ENCODE measurements around the gene CDH26.
A peak's percentile ranks its signal among the peaks of the same experiment; 100 is the strongest.

CDH26 gene

GRCh38 chr20:59987135-59987534 is 28.9 kb downstream of the CDH26 start:
- no peak for DNase-seq

DNA sequence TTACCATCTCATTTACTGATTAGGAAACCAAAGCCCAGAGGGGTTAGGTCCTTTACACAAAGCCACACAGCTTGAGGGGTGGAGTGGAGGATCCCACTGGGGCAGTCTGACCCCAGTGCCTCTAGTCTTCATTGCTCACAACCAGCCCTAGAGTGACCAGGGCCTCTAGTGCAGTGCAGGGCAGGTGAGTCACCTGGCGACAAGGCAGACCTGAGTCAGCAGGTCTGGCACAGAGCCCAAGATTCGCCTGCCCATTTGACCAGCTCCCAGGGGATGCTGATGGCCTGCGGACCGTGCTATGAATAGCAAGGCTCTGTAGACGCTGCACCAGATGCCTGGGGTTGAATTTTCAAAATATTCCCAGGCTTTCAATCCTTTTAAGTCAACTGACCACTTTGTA is 29.9 kb downstream of the CDH26 start:
- DNase-seq = no peak

- no peak for DNase-seq
Observed at GRCh38 chr20:59992526-59993084, 34.4 kb downstream of the CDH26 start.

DNA sequence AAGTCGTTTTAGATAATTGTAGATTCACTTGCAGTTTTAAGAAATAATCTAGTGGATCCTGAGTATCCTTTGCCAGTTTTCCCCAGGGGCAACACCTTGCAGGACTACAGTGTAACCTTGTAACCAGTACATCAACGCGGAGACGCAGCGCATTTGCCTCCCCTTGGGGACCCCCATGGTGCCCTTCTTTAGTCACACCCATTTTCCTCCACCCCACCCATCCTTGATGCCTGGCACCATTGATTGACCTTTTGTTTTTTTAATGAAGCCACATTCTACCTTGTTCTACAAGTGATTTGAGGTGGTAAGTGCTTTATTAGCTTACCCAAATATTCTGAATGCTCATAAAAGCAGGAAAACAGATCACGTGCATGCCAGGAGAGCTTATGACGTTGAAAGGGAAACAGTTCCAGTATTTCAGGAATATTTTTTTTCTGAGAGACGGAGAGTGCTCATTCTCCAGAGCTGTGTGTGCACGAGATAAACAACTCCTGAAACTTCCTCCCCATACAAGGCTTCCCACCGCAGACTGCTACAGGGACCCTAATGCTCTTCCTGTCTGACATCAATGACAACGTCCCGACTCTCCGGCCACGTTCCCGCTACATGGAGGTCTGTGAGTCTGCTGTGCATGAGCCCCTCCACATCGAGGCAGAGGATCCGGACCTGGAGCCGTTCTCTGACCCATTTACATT is 35.7 kb downstream of the CDH26 start:
- no peak for DNase-seq

GRCh38 chr20:59994697-59995122 is 36.5 kb downstream of the CDH26 start:
- no peak for DNase-seq

DNA sequence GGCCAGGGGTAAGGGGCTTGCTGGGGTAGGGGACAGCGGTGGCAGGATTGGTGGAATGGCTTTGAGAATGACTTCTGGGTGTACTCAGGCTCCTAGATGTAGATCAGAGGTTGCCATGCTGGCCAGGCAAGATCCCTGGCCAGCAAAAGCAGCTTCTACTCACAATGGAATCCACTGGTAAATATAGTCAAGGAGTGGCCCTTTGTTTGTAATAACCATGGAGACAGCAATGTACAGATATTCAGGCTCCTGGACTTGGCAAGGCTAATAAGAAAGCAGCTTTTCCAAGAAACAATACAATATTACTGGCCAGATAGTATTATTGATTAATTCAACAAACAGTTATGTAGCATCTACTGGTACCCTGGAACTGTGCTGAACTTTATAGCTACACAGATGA is 37.9 kb downstream of the CDH26 start:
- no peak for DNase-seq

DNA sequence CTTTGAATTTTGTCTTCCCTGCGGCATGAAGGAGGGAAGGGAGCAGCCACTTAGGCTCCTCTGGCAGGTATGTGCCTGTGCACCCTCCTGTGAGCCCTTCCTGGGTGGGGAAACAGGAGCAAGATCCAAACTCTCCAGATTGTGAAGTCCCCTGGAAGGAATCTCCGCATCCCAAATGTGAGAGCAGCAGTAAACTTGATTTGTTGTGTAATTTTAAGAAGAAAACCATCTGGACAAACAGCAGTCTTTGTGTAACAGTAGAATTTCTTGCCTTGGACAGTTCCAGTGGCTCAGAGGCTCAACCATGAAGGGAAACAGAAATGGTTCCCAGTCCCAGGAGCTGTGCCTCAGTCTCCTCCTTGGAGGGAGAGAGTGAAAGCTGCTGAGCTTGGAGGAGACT is 39.7 kb downstream of the CDH26 start:
- DNase-seq = no peak

- no peak for DNase-seq
Observed at GRCh38 chr20:59999502-59999901, 41.3 kb downstream of the CDH26 start.

DNA sequence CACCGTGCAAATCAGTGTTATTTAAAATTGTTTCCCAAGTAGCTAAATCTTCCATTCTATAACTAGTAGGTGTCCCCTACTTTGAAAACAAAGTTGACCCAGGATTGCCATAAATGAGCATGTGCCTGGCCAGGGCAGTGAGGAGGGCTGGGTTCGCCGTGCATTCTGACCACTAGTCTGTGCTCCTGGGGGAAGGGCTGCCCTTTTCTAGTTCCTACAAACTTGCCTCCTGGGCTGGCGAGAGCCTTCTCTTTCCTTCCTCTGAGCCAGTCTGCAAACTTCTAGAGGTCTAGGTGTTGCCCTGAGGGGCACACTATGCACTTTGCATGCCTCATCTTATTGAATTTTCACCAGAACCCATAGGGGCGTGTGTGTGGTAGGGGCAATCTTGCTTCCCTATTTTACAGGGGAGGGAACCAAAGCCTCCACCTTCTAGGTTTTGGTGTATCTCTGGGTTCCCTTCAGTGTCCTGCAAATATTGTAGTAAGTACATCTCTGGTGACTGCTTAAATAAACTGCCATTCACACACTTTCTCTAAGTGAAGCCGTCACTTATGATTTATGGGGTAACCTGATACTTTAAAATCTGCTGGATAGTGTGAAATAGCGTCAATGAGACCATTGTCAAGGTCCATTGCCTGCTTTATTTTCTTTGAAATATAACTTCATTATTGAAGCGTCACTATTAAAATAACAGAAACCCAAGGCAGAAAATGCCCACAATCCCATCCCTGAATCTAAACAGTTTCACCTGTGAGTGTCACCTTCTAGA is 42.2 kb downstream of the CDH26 start:
- DNase-seq = peak; percentile 32

GRCh38 chr20:60001108-60001507 is 42.9 kb downstream of the CDH26 start:
- DNase-seq = no peak

GRCh38 chr20:60003776-60004175 is 45.6 kb downstream of the CDH26 start:
- DNase-seq = no peak

DNA sequence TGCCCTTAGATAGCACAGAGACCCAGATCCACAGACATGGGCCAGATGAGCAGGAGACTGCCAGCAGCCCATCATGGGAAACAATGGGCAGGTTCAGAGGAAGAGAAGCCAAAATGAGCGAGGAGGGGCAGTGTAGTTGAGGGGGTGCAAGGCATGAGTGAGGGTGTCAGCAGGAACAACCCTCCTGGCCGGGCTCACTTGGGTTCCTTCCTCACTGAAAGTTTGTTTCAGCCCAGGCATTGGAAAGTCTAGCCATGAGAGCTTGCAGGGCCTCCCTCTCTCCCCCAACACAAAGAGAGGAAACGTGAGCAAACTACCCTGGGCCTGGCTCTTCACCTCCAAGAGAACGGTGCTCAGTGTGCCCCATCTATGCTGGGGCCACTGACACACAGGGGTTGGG is 48.0 kb downstream of the CDH26 start:
- no peak for DNase-seq

DNA sequence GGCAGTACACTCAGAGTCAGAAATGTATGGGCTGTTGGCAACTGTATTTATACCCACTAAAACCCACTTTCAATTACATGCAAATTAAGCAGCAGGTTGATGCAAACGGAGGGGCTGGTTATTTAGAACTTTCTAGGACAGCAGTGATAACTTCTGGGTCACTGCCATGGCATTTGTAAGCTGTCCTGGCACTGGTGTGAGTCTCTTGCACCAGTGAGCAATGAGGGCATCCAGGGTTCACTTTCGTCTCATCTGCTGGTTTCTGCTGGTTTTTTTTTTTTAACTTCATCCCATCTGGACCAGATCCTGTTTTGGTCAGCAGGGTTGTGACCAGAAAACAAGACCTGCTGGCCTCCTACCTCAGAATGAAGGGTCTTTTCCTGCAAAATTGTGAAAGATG is 49.2 kb downstream of the CDH26 start:
- no peak for DNase-seq

DNA sequence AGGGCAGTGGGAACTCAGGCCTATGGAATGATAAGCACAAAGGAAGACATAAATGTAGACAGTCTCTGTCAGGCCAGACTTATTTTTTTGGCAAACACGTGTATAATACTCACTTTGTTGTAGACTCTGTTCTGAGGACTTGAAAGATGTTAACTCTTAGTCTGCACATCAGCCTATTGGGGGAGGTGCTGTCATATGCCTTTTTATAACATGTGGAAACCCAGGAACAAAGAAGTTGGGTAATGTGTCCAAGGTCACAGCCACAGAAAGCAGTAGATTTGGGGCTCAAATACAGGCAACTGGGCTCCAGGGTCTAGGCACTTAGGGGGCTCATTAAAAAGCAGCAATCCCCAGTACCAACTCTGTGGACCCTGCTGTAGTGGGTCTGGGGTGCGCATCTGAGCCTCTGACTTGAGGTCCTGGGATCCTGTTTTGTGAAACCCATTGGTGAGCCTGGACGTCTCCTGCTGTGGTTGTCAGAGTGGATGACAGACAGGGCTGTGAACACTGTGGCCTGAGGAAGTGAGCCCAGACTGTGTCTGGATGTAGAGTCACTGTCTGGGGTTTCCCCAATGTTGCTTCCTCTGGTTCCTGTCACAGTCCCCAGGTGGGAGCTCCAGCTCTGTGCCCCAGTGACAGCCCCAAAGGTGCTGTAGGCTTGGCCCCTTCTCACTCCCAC is 50.0 kb downstream of the CDH26 start:
- DNase-seq = no peak

DNA sequence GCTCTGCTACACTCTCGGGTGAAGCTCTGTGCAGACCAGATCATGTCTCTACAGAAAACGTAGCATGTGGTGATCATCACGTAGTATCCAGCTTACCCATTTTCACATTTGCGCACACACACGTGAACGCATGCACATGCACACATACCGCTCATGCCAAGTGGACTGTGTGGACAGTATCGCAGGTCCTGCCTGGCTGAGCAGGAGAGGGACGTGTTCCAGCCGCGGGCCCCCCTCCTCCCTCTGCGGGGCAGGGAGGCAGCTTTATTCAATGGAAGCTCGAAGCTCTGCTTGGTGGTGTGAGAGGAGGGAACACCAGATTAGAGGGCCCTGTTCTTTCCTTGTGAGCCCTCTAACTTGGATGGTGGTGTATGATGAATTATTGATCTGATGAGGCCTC is 51.1 kb downstream of the CDH26 start:
- no peak for DNase-seq

GRCh38 chr20:60009826-60010616 is 51.8 kb downstream of the CDH26 start:
- no peak for DNase-seq

DNA sequence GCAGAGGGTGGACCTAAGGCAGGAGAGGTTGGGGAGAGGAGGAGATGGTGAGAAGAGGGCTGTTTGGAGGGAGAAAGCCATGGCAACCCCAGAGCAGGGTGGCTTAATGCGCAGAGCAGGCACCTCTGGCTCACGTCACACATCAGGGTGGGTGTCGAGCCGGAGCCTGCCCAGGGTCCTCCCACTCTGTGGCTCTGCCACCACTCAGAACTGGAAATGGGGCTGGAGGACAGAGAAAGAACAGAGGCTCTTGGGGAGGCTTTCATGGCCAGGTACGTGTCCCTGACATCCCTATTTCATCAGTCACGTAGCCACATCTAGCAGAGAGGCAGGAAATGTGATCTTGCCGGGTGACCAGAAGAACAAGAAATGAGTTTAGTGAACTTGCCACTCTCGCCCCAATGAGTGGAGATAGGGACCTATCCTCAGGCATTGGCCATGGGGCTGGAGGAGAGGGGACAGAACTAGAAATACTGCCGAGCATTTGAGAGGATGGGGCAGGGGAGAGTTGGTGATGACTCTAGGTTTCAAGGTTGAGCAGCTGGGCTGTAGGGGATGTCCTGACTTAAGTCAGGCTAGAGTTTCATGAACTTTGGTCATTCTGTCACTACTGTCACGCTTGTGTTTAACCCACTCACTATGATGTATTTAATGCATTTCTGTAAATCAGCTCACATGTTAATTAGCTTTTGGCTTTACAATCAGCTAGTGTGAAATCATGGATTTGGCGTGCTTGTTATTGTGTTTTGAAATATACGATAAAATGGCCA is 52.7 kb downstream of the CDH26 start:
- no peak for DNase-seq

DNA sequence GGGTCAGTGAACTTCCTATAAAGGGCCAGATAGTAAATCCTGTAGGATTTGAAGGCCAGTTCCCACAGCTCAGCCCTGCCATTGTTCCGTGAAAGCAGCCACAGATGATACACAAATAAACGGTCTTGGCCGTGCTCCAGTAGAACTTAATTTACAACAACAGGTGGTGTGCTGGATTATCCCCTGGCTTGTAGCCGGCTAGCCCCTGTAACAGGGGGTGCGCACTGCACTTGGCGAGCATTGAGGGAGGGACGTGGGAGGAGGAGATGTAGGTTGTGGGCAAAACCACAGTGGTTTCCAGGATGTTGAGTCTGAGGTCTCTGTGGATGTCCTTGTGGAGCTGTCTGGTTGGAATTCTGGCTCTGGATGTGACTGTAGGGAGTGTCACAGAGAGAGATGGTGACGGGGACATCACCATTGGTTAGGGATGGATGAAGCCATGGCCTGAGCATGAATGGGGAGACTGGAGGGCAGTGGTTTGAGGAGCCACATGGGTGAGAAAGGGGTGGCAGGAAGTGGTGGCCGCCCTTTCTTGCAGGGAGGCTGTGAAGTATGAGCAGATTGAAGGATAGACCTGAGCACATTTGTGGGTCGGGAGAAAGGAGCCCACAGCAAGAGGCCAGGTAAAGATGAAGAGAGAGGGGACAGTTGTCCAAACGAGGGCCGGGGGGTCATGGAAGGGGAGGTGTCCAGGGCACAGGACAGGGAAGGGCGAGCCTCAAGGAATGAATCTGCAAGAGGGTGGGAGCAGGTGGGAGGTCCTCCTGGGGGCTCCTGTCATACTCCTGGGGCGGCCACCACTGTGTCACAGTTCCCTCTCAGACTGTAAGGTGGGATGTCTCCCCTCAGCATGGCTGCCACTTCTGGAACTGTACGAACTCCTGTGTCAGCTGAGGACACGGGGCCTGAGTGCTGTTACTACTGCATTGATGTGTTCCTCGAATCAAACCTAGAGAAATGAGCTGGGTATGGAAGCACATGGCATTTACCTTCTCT is 53.6 kb downstream of the CDH26 start:
- peak; percentile 89 for DNase-seq

DNA sequence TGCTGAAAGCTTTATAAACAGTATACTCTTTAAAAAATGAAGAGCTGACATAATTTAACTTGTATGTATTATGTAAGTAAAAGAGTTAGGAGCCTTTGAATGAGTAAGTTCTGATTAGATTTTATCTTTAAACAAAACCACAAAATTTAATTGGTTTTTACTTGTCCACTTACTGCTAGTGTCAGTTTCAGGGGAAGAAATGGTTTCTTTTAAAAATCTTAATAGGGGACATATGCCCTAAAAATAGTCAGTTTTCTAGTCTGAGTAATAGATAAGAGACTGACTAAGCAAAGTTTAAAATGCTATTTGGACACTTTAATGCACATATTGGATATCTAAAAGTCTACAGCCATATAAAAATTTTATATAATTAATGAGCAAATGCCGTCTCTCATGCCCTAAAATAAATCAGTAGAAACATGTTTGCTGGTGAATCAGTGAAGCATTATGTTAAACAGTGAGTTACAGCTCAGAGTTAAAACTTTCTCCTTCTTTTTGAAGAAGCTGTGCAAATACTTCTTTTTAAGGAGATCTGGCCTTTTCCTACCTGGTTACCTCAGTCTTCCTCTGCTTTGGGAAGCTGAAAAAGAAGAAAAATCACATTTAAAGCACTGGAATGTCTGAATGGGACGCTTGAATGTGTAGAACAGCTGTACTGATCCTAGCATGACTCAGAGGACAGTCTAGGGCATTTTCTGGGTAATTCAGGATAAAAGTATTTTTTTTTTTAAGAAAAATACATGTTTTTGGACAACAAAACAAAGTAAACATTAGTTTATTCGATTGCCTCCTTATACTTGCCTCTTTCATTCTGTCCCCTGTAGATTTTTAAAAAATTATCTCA is 55.3 kb downstream of the CDH26 start:
- DNase-seq = no peak

DNA sequence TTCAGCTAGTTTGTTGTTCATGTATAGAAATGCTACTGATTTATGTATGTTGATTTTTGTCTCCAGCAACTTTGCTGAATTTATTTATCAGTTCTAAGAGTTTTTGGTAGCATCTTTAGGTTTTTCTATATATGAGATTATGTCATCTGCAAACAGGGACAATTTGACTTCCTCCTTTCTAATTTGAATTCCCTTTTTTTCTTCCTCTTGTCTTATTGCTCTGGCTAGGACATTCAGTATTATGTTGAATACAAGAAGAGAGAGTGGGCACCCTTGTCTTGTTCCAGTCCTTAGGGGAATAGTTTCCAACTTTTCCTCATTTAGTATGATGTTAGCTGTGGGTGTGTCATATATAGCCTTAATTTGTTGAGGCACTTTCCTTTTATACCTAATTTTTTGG is 58.2 kb downstream of the CDH26 start:
- no peak for DNase-seq
